HCT116 (cell line): ENCODE results near the gene MDP1. TPM values are rescaled to one million over a fixed set of nuclear protein-coding genes. Genes with fewer than 3 reads are reported as not detected.

Source experiments
- ATAC-seq: fragments of 200-7000 bp; cut with Tn5 transposase; 2 replicates; pipeline ENCODE4 v1.9.1; 2020; ENCODE audit warnings: mild to moderate bottlenecking, moderate library complexity
- BruUV-seq: library from RNA; stranded (reverse); fragments of 400-500 nt; replicated peaks from 2 replicates; lab custom pipeline; 2021; lab: Mats Ljungman, UMichigan
- CTCF ChIA-PET: fragments of 300-600 bp; sonication (Branson Sonifier 250); formaldehyde crosslinking; loops from one replicate; lab custom pipeline; 2021; ENCODE audit warnings: antibody characterized with exemption; lab: Charles Lee
- POLR2A ChIA-PET: fragments of 300-600, 350-600 bp; sonication (Branson Sonifier 250); formaldehyde crosslinking; loops from one replicate; lab custom pipeline; 2021; ENCODE audit warnings: antibody characterized with exemption; lab: Charles Lee
- RAD21 ChIA-PET, 2 experiments: fragments of 300-600 bp; sonication (Branson Sonifier 250); formaldehyde crosslinking; loops; one replicate each; lab custom pipeline; 2023; ENCODE audit warnings: low total read pairs in 2 of 2; ENCODE audit not compliant: uncharacterized antibody in 2 of 2, unreplicated experiment in 2 of 2, low non-redundant PET in 1 of 2; lab: Charles Lee
- DNase-seq: peaks from one replicate; pipeline ENCODE4 v3.0.0-alpha.2; 2010; ENCODE audit warnings: low read depth, low spot score
- H2AFZ ChIP-seq: fragments of 200-600 bp; shearing (Covaris generic), sonication (generic); 2 replicates; pipeline ENCODE4 v1.6.1; 2017; ENCODE audit warnings: low read depth, mixed run types, mixed read lengths, antibody characterized with exemption, low read length; ENCODE audit not compliant: poor library complexity, severe bottlenecking
- H3K27ac ChIP-seq: 2 replicates; pipeline ENCODE4 v1.5.1; 2012; ENCODE audit warnings: low read depth, low read length
- H3K27me3 ChIP-seq: fragments of 200-600 bp; sonication (generic); 2 replicates; pipeline ENCODE4 v1.6.1; 2016; ENCODE audit warnings: mixed run types, low read length, mixed read lengths; ENCODE audit not compliant: insufficient read depth
- H3K36me3 ChIP-seq, 2 experiments: fragments of 200-500 bp in 1 of 2; fragments of 200-600 bp in 1 of 2; sonication (Bioruptor generic) in 1 of 2; sonication (generic) in 1 of 2; 2 replicates each; pipeline versions ENCODE4 v1.5.1 to v1.6.1; 2014 to 2016; ENCODE audit warnings: low read length in 2 of 2, inconsistent platforms in 1 of 2, mixed read lengths in 1 of 2, mixed run types in 1 of 2; ENCODE audit not compliant: insufficient read depth in 2 of 2, control insufficient read depth in 1 of 2
- H3K4me1 ChIP-seq, 2 experiments: fragments of 200-600 bp in 1 of 2; sonication (generic) in 1 of 2; 2 replicates each; pipeline versions ENCODE4 v1.5.1 to v1.6.1; 2012 to 2017; ENCODE audit warnings: low read length in 2 of 2, inconsistent platforms in 1 of 2, mild to moderate bottlenecking in 1 of 2, mixed read lengths in 1 of 2, mixed run types in 1 of 2, moderate library complexity in 1 of 2; ENCODE audit not compliant: insufficient read depth in 2 of 2, control insufficient read depth in 1 of 2
- H3K4me2 ChIP-seq: fragments of 200-600 bp; sonication (generic); 2 replicates; pipeline ENCODE4 v1.6.1; 2017; ENCODE audit warnings: mixed run types, low read length, mixed read lengths
- H3K4me3 ChIP-seq, 2 experiments: fragments of 200-600 bp in 1 of 2; sonication (generic) in 1 of 2; replicated peaks in 1 of 2; 2 replicates each; pipeline ENCODE4 v1.5.1; 2011 to 2016; ENCODE audit warnings: low read length in 2 of 2, control low read depth in 1 of 2, low read depth in 1 of 2, mild to moderate bottlenecking in 1 of 2, mixed read lengths in 1 of 2, mixed run types in 1 of 2
- H3K79me2 ChIP-seq: fragments of 200-600 bp; sonication (generic); 2 replicates; pipeline ENCODE4 v1.6.1; 2017; ENCODE audit warnings: mild to moderate bottlenecking, mixed run types, low read length, moderate library complexity, mixed read lengths; ENCODE audit not compliant: insufficient read depth
- H3K9ac ChIP-seq: fragments of 200-600 bp; sonication (generic); 2 replicates; pipeline ENCODE4 v1.6.1; 2016; ENCODE audit warnings: low read length, mixed read lengths
- H3K9me2 ChIP-seq: fragments of 200-600 bp; sonication (generic), shearing (Covaris generic); 2 replicates; pipeline ENCODE4 v1.6.1; 2017; ENCODE audit warnings: mixed run types, mild to moderate bottlenecking, moderate library complexity; ENCODE audit not compliant: insufficient read depth
- H3K9me3 ChIP-seq, 2 experiments: fragments of 200-500 bp in 1 of 2; fragments of 200-600 bp in 1 of 2; sonication (Bioruptor generic) in 1 of 2; sonication (generic) in 1 of 2; 2 replicates each; pipeline ENCODE4 v1.6.1; 2014 to 2017; ENCODE audit warnings: low read length in 2 of 2, mixed read lengths in 2 of 2, inconsistent platforms in 1 of 2, low read depth in 1 of 2, mild to moderate bottlenecking in 1 of 2, mixed run types in 1 of 2, moderate library complexity in 1 of 2; ENCODE audit not compliant: control insufficient read depth in 1 of 2, insufficient read depth in 1 of 2
- H4K20me1 ChIP-seq: fragments of 200-600 bp; sonication (generic), shearing (Covaris generic); 2 replicates; pipeline ENCODE4 v1.6.1; 2017; ENCODE audit warnings: mixed run types, mild to moderate bottlenecking, moderate library complexity; ENCODE audit not compliant: insufficient read depth
- CBX3 ChIP-seq: IDR thresholded peaks from 2 replicates; pipeline ENCODE4 v1.6.1; 2012; ENCODE audit warnings: low read depth
- POLR2A ChIP-seq: IDR thresholded peaks from 2 replicates; pipeline ENCODE4 v1.7.0; 2011; ENCODE audit warnings: borderline replicate concordance; ENCODE audit not compliant: insufficient read depth, insufficient read length; ENCODE audit errors: extremely low read depth
- SP1 ChIP-seq: IDR thresholded peaks from 2 replicates; pipeline ENCODE4 v1.6.1; 2012; ENCODE audit warnings: low read depth
- TCF7L2 ChIP-seq: IDR thresholded peaks from 2 replicates; pipeline ENCODE4 v1.7.0; 2011; ENCODE audit warnings: borderline replicate concordance, inconsistent platforms; ENCODE audit not compliant: insufficient read depth, insufficient read length; ENCODE audit errors: extremely low read depth
- ZFX ChIP-seq: fragments of 450-650 bp; IDR thresholded peaks from 2 replicates; pipeline ENCODE4 v1.6.1; 2017
- ZNF274 ChIP-seq: fragments of 200-500 bp; sonication (Bioruptor generic); IDR thresholded peaks from 2 replicates; pipeline ENCODE4 v1.6.1; 2014; ENCODE audit warnings: mild to moderate bottlenecking, low read depth, low read length, inconsistent platforms
- intact Hi-C: fragments of 100-400 bp; cut with micrococcal nuclease; formaldehyde crosslinking; loops from 2 replicates; pipeline ENCODE4 v1.10.0; 2022
- total RNA-seq: library from RNA; stranded (reverse); gene quantifications from one replicate; pipeline ENCODE4 v1.2.1, GENCODE V29; 2021; ENCODE audit not compliant: unreplicated experiment
- TF ChIP-seq, protein P1 (sequence below), 3 experiments: fragments of 200-600 bp in 1 of 3; sonication (generic) in 1 of 3; IDR thresholded peaks in 2 of 3; conservative IDR thresholded peaks in 1 of 3; 2 replicates each; pipeline ENCODE4 v1.5.1; 2012 to 2017; ENCODE audit warnings: low read depth in 2 of 3, low read length in 2 of 3, antibody characterized with exemption in 1 of 3, borderline replicate concordance in 1 of 3, control low read depth in 1 of 3, mild to moderate bottlenecking in 1 of 3, mixed read lengths in 1 of 3, mixed run types in 1 of 3, moderate library complexity in 1 of 3; ENCODE audit not compliant: insufficient read depth in 1 of 3
- TF ChIP-seq, protein P2 (sequence below): IDR thresholded peaks from 2 replicates; pipeline ENCODE4 v1.6.1; 2012; ENCODE audit warnings: low read depth
- TF ChIP-seq, protein P3 (sequence below): IDR thresholded peaks from 2 replicates; pipeline ENCODE4 v1.6.1; 2011; ENCODE audit warnings: mild to moderate bottlenecking, low read length, moderate library complexity; ENCODE audit not compliant: insufficient replicate concordance; ENCODE audit errors: extremely low read depth

MDP1 gene
- total RNA-seq, 1 experiment from 2014 or later, result 15.9 TPM

DNA sequence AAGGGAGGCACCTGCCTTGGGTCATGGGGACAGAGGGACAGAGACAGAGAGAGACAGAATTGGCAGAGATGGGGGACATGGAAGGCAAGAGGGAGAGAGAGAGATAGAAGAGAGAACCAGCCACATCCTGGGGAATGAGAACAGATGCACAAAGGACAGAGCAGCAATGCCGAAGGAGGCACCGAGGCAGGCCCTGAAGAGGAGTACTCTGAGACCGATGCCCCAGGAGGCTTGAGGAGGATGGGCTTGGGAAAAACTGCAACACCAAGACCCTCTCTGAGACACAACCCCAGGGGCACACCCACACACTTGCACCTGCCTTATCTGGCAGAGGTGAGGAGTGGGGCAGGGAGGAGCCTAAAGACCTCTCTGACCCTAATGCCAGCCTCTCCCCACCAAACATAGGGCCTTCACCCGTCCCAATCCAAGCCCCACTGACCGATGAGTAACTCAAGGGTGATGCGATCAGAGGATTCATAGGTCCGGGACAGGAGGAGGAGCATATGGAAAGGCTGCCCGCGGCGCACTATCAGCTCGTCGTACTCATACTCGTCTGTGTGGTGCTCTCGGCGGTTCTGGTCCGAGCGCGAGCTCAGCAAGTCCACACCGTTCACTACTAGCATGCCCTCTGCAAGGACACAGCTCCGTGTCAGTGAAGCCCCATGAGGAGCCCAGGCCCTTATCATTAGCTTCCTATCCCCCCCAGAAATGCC, 45.5 kb upstream of the MDP1 start:
- CTCF ChIA-PET, result no interaction called here
- POLR2A ChIA-PET, result interaction anchor here (2.2 kb wide), 1 partner anchor 10 kb away, joined by 8 read pairs; the partner anchor contains the start of gene RABGGTA

GRCh38 chr14:24260780-24261157, 44.9 kb upstream of the MDP1 start:
- no peak overlapping the region for H2AFZ ChIP-seq
- H3K9me3 ChIP-seq, result no peaks in the 10 kb centered on the region
- H3K36me3 ChIP-seq, result no peaks in the 10 kb centered on the region
- H4K20me1 ChIP-seq, result no peaks in the 10 kb centered on the region
- no peaks in the 10 kb centered on the region for H3K79me2 ChIP-seq
- no peak overlapping the region for H3K4me2 ChIP-seq
- no TSS peak for BruUV-seq
- CTCF ChIA-PET, result no interaction called here
- peaks cover 10 to 14% of the 10 kb centered on the region in 2 experiments for H3K4me1 ChIP-seq
- no peak overlapping the region for H3K9ac ChIP-seq
- ATAC-seq (no peak), DNase-seq (no peak)
- H3K27ac ChIP-seq, result no peak overlapping the region
- no peaks in the 10 kb centered on the region for H3K27me3 ChIP-seq
- H3K9me2 ChIP-seq, result no peaks in the 10 kb centered on the region
- H3K4me3 ChIP-seq, result no peak overlapping the region
- RAD21 ChIA-PET, result no interaction called here
- intact Hi-C loops, result no loop called here
- POLR2A ChIA-PET, result no interaction called here
- TF ChIP-seq, protein P1, sequence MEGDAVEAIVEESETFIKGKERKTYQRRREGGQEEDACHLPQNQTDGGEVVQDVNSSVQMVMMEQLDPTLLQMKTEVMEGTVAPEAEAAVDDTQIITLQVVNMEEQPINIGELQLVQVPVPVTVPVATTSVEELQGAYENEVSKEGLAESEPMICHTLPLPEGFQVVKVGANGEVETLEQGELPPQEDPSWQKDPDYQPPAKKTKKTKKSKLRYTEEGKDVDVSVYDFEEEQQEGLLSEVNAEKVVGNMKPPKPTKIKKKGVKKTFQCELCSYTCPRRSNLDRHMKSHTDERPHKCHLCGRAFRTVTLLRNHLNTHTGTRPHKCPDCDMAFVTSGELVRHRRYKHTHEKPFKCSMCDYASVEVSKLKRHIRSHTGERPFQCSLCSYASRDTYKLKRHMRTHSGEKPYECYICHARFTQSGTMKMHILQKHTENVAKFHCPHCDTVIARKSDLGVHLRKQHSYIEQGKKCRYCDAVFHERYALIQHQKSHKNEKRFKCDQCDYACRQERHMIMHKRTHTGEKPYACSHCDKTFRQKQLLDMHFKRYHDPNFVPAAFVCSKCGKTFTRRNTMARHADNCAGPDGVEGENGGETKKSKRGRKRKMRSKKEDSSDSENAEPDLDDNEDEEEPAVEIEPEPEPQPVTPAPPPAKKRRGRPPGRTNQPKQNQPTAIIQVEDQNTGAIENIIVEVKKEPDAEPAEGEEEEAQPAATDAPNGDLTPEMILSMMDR (IDR thresholded peaks at IDR 0.05 in 2 of 3, conservative IDR thresholded peaks at IDR 0.05 in 1 of 3; ENCODE audit: borderline replicate concordance in 1 of 3, insufficient read depth in 1 of 3, low read depth in 2 of 3, low read length in 2 of 3), result no peak
- no peak for TF ChIP-seq TCF7L2
- no peak for TF ChIP-seq ZNF274
- no peak for TF ChIP-seq SP1
- TF ChIP-seq ZFX, result no peak
- TF ChIP-seq, protein P2, sequence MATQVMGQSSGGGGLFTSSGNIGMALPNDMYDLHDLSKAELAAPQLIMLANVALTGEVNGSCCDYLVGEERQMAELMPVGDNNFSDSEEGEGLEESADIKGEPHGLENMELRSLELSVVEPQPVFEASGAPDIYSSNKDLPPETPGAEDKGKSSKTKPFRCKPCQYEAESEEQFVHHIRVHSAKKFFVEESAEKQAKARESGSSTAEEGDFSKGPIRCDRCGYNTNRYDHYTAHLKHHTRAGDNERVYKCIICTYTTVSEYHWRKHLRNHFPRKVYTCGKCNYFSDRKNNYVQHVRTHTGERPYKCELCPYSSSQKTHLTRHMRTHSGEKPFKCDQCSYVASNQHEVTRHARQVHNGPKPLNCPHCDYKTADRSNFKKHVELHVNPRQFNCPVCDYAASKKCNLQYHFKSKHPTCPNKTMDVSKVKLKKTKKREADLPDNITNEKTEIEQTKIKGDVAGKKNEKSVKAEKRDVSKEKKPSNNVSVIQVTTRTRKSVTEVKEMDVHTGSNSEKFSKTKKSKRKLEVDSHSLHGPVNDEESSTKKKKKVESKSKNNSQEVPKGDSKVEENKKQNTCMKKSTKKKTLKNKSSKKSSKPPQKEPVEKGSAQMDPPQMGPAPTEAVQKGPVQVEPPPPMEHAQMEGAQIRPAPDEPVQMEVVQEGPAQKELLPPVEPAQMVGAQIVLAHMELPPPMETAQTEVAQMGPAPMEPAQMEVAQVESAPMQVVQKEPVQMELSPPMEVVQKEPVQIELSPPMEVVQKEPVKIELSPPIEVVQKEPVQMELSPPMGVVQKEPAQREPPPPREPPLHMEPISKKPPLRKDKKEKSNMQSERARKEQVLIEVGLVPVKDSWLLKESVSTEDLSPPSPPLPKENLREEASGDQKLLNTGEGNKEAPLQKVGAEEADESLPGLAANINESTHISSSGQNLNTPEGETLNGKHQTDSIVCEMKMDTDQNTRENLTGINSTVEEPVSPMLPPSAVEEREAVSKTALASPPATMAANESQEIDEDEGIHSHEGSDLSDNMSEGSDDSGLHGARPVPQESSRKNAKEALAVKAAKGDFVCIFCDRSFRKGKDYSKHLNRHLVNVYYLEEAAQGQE, result no peak
- TF ChIP-seq CBX3, result no peak

More for the DNA sequence above, 45.5 kb upstream of the MDP1 start:
- H3K27ac ChIP-seq, result no peak overlapping the region
- H3K4me1 ChIP-seq, result peaks cover 10 to 14% of the 10 kb centered on the region in 2 experiments
- H4K20me1 ChIP-seq, result no peaks in the 10 kb centered on the region
- intact Hi-C loops, result no loop called here
- no peaks in the 10 kb centered on the region for H3K79me2 ChIP-seq
- H3K4me3 ChIP-seq, result no peak overlapping the region
- H2AFZ ChIP-seq, result no peak overlapping the region
- RAD21 ChIA-PET, result no interaction called here
- TF ChIP-seq POLR2A (no peak), SP1 (no peak), CBX3 (no peak), ZNF274 (no peak)
- TF ChIP-seq, protein P3, sequence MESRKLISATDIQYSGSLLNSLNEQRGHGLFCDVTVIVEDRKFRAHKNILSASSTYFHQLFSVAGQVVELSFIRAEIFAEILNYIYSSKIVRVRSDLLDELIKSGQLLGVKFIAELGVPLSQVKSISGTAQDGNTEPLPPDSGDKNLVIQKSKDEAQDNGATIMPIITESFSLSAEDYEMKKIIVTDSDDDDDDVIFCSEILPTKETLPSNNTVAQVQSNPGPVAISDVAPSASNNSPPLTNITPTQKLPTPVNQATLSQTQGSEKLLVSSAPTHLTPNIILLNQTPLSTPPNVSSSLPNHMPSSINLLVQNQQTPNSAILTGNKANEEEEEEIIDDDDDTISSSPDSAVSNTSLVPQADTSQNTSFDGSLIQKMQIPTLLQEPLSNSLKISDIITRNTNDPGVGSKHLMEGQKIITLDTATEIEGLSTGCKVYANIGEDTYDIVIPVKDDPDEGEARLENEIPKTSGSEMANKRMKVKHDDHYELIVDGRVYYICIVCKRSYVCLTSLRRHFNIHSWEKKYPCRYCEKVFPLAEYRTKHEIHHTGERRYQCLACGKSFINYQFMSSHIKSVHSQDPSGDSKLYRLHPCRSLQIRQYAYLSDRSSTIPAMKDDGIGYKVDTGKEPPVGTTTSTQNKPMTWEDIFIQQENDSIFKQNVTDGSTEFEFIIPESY, result no peak
- no peaks in the 10 kb centered on the region for H3K9me3 ChIP-seq
- no peak for DNase-seq
- H3K9me2 ChIP-seq, result no peaks in the 10 kb centered on the region
- no peak for ATAC-seq
- H3K27me3 ChIP-seq, result no peaks in the 10 kb centered on the region
- no peaks in the 10 kb centered on the region for H3K36me3 ChIP-seq
- BruUV-seq, result no TSS peak
- no peak overlapping the region for H3K4me2 ChIP-seq
- H3K9ac ChIP-seq, result no peak overlapping the region
